GM12878 (cell line): ENCODE data around the gene HSD17B1. TPM values are rescaled to one million over a fixed set of nuclear protein-coding genes. Genes with fewer than 3 reads are reported as not detected.
"Not testable (repeated sequence)": the region's sequence is repeated elsewhere in the genome, so short reads cannot be mapped to it uniquely, and the experiment has no call there.

Experiments
- ATAC-seq: fragments of 200-7000 bp; cut with Tn5 transposase; 3 replicates; pipeline ENCODE4 v1.9.1; 2020; ENCODE audit warnings: mild to moderate bottlenecking, moderate library complexity
- BruUV-seq: library from RNA; stranded (reverse); fragments of 400-500 nt; replicated peaks from 2 replicates; lab custom pipeline; 2021; lab: Mats Ljungman, UMichigan
- CTCF ChIA-PET: fragments of 300-600 bp; sonication (Branson Sonifier 250); formaldehyde crosslinking; extraction: SDS; loops from one replicate; lab custom pipeline; 2021; ENCODE audit warnings: inconsistent platforms; lab: Yijun Ruan, JAX
- POLR2A ChIA-PET: fragments of 350-600 bp; formaldehyde crosslinking; extraction: SDS; loops from one replicate; lab custom pipeline; 2021; ENCODE audit warnings: inconsistent platforms; lab: Charles Lee
- RAD21 ChIA-PET: fragments of 300-600 bp; sonication (Branson Sonifier 250); formaldehyde crosslinking; loops from one replicate; lab custom pipeline; 2023; ENCODE audit warnings: antibody characterized with exemption; ENCODE audit not compliant: unreplicated experiment; lab: Charles Lee
- SMC1A ChIA-PET: fragments of 300-600 bp; sonication (Branson Sonifier 250); formaldehyde crosslinking; loops from one replicate; lab custom pipeline; 2023; ENCODE audit not compliant: unreplicated experiment, uncharacterized antibody; lab: Charles Lee
- DNase-seq: peaks from one replicate; pipeline ENCODE4 v3.0.0-alpha.2; 2011; ENCODE audit warnings: low read depth, low spot score
- FAIRE-seq: peaks from 3 replicates; lab custom pipeline; 2011; peaks lifted over from hg19 to GRCh38; lab: Jason Lieb, UNC
- H2AFZ ChIP-seq: 2 replicates; pipeline ENCODE4 v1.6.0; 2011; ENCODE audit warnings: low read depth, low read length, control low read depth; ENCODE audit not compliant: control insufficient read depth
- H3K27ac ChIP-seq: 2 replicates; pipeline ENCODE4 v1.5.1; 2011; ENCODE audit warnings: control low read depth; ENCODE audit not compliant: control insufficient read depth, insufficient read depth
- H3K27me3 ChIP-seq, 2 experiments: replicated peaks in 1 of 2; 2 replicates each; pipeline versions ENCODE4 v1.6.0 to v1.6.1; 2011; ENCODE audit warnings: low read length in 1 of 2; ENCODE audit not compliant: control insufficient read depth in 2 of 2, insufficient read depth in 2 of 2
- H3K36me3 ChIP-seq, 2 experiments: 2 replicates each; pipeline ENCODE4 v1.5.1; 2011; ENCODE audit warnings: low read length in 1 of 2; ENCODE audit not compliant: control insufficient read depth in 2 of 2, insufficient read depth in 2 of 2
- H3K4me1 ChIP-seq: 2 replicates; pipeline ENCODE4 v1.6.1; 2011; ENCODE audit warnings: mild to moderate bottlenecking, low read length, moderate library complexity, mixed read lengths; ENCODE audit not compliant: control insufficient read depth, insufficient read depth
- H3K4me2 ChIP-seq: 2 replicates; pipeline ENCODE4 v1.6.0; 2011; ENCODE audit warnings: control low read depth; ENCODE audit not compliant: control insufficient read depth, insufficient read depth
- H3K4me3 ChIP-seq: fragments of 200-600 bp; sonication (generic); 2 replicates; pipeline ENCODE4 v1.5.1; 2016
- H3K79me2 ChIP-seq: 2 replicates; pipeline ENCODE4 v1.6.0; 2011; ENCODE audit warnings: low read length; ENCODE audit not compliant: control insufficient read depth, insufficient read depth
- H3K9ac ChIP-seq: 2 replicates; pipeline ENCODE4 v1.8.0; 2011; ENCODE audit warnings: low read length, control low read depth, mixed read lengths; ENCODE audit not compliant: control insufficient read depth, insufficient read depth
- H3K9me3 ChIP-seq: replicated peaks from 3 replicates; pipeline ENCODE4 v1.5.1; 2011; ENCODE audit warnings: mild to moderate bottlenecking, low read length; ENCODE audit not compliant: control insufficient read depth, insufficient read depth
- H4K20me1 ChIP-seq: 2 replicates; pipeline ENCODE4 v1.6.0; 2011; ENCODE audit not compliant: control insufficient read depth, insufficient read depth
- CUX1 ChIP-seq: IDR thresholded peaks from 2 replicates; pipeline ENCODE4 v1.6.1; 2012; ENCODE audit warnings: improper control_type of control experiment, low read depth, low read length; ENCODE audit not compliant: insufficient replicate concordance
- RFX5 ChIP-seq: IDR thresholded peaks from 2 replicates; pipeline ENCODE4 v1.6.1; 2011; ENCODE audit warnings: low read depth, low read length, improper control_type of control experiment
- WGBS: methylation state at CpG from one replicate; pipeline ENCODE4 v1.1.6; 2016; ENCODE audit warnings: low lambda C conversion rate; ENCODE audit not compliant: insufficient replicate concordance, insufficient coverage; ENCODE audit errors: missing lambda C conversion rate; 5-methylcytosine and 5-hydroxymethylcytosine counted together
- in situ Hi-C: fragments of 300-500 bp; cut with MboI; formaldehyde crosslinking; loops from 9 replicates; pipeline ENCODE4 v1.14.3; 2018; ENCODE audit warnings: mixed read lengths
- intact Hi-C: fragments of 100-400 bp; cut with micrococcal nuclease; formaldehyde crosslinking; loops from one replicate; pipeline ENCODE4 v1.14.2; 2022; ENCODE audit not compliant: unreplicated experiment
- polyA plus RNA-seq, 11 experiments: library from polyadenylated mRNA; depleted of rRNA in 4 of 11; unstranded in 6 of 11; stranded (reverse) in 5 of 11; fragments of >200 nt; fragmentation: Nextera tagmentation in 4 of 11; fragmentation: Illumina TruSeq in 1 of 11; extraction: Ambion mirVana in 4 of 11; extraction: Trizol in 1 of 11; gene quantifications; 1 replicate in 1 of 11; 2 replicates in 10 of 11; pipeline versions ENCODE4 v1.2.1 to v1.2.3, GENCODE V29; 2011 to 2016; ENCODE audit warnings: inconsistent platforms in 2 of 11, missing spikeins in 2 of 11, low read depth in 1 of 11
- total RNA-seq, 4 experiments: library from RNA; depleted of rRNA in 3 of 4; stranded (reverse); fragments of >200 nt in 3 of 4; fragmentation: Illumina TruSeq in 1 of 4; extraction: Trizol in 1 of 4; gene quantifications; 2 replicates each; pipeline versions ENCODE4 v1.2.1 to v1.2.3, GENCODE V29; 2013 to 2021

Gene HSD17B1
- total and polyA plus RNA-seq, 10 of the 15 experiments (the other 5 are each of a cell fraction or from before 2014, with no cell fraction given): 0.15 to 1.1 (median 0.42) TPM

GRCh38 chr17:42538482-42538881 lies 14.2 kb upstream of the HSD17B1 start (continued):
- TF ChIP-seq CUX1: no peak
- TF ChIP-seq RFX5: no peak
- TF ChIP-seq, all 136 proteins: peak for 0

- in situ Hi-C loops, ATAC-seq, FAIRE-seq, H3K9ac ChIP-seq, intact Hi-C loops, H3K4me2 ChIP-seq, H3K4me3 ChIP-seq, H3K9me3 ChIP-seq, H3K27ac ChIP-seq, DNase-seq, H3K27me3 ChIP-seq, H3K36me3 ChIP-seq, H2AFZ ChIP-seq, H4K20me1 ChIP-seq, BruUV-seq: not testable (repeated sequence)
- POLR2A ChIA-PET: interaction anchor here (1.1 kb wide), 1 partner anchor 8 kb away, joined by 3 read pairs; no protein-coding TSS in a partner anchor
- Histone ChIP-seq H3K79me2 (peaks cover 13% of the 10 kb centered on the region), H3K4me1 (peaks cover 11% of the 10 kb centered on the region)
- CTCF ChIA-PET: interaction anchor here (1.1 to 1.3 kb wide), 2 partner anchors 13 to 182 kb away, joined by 3 read pairs; no protein-coding TSS in a partner anchor
- WGBS: 100% methylated on average over 3 of the region's 4 CpGs
- SMC1A ChIA-PET: interaction anchor here (0.6 to 1.0 kb wide), 2 partner anchors 10 to 33 kb away, joined by 3 read pairs; no protein-coding TSS in a partner anchor
- RAD21 ChIA-PET: interaction anchor here (0.7 to 1.6 kb wide), 2 partner anchors 13 to 755 kb away, joined by 3 read pairs; no protein-coding TSS in a partner anchor
Observed at GRCh38 chr17:42540558-42540957, 12.2 kb upstream of the HSD17B1 start.
